MM.1S (cell line): Measurements from ENCODE around the gene TRIM73.
"Not testable (repeated sequence)": the region's sequence is repeated elsewhere in the genome, so short reads cannot be mapped to it uniquely, and the experiment has no call there.

Experiments
- CTCF ChIP-seq: fragments of 300-600 bp; sonication (generic); IDR thresholded peaks from 2 replicates; pipeline ENCODE4 v1.5.1; 2016; ENCODE audit warnings: antibody characterized with exemption, low read length, mixed read lengths
- EZH2 ChIP-seq: fragments of 300-600 bp; sonication (generic); optimal IDR thresholded peaks from 2 replicates; pipeline ENCODE3; 2017; ENCODE audit warnings: low read depth, mild to moderate bottlenecking, antibody characterized with exemption, low read length, mixed read lengths
- EZH2phosphoT487 ChIP-seq: fragments of 300-600 bp; sonication (generic); IDR thresholded peaks from 2 replicates; pipeline ENCODE4 v1.6.1; 2018; ENCODE audit warnings: antibody characterized with exemption, low read length

- TF ChIP-seq EZH2, CTCF, EZH2phosphoT487: not testable (repeated sequence)
Observed at GRCh38 chr7:75420152-75420551, 24.7 kb downstream of the TRIM73 start.
